ENCODE measurements around the gene SLF2.

GRCh38 chr10:101007099-101007711, 94.4 kb downstream of the SLF2 start:
- TF ChIP-seq CTCF (IDR thresholded peaks at IDR 0.05; ENCODE audit: low read depth, low read length, missing input control) (no peak), TAF1 (conservative IDR thresholded peaks at IDR 0.05) (no peak), RAD21 (IDR thresholded peaks at IDR 0.05) (no peak), JUND (IDR thresholded peaks at IDR 0.05) (no peak), MAX (IDR thresholded peaks at IDR 0.05) (no peak), REST (IDR thresholded peaks at IDR 0.05) (no peak), ATF3 (IDR thresholded peaks at IDR 0.05) (no peak), SP1 (IDR thresholded peaks at IDR 0.05) (no peak), GABPA (IDR thresholded peaks at IDR 0.05 in 1 of 2, conservative IDR thresholded peaks at IDR 0.05 in 1 of 2) (no peak), FOXA1 (IDR thresholded peaks at IDR 0.05) (no peak), ZBTB33 (IDR thresholded peaks at IDR 0.05) (no peak), YY1 (IDR thresholded peaks at IDR 0.05) (no peak), EGR1 (IDR thresholded peaks at IDR 0.05; ENCODE audit: low read depth in 2 of 2) (no peak)

All from liver (tissue), 3 donors.